Liver (tissue), 9 donors: ENCODE data around the gene RPH3AL. TPM values are rescaled to one million over a fixed set of nuclear protein-coding genes. Genes with fewer than 3 reads are reported as not detected.

ENCODE experiments used
- DNase-seq: peaks from one replicate; pipeline ENCODE4 v3.0.0-alpha.2; 2017; ENCODE audit warnings: low spot score
- H3K27ac ChIP-seq, 2 donors: one replicate each; pipeline ENCODE4 v1.7.0; 2013; ENCODE audit warnings: inconsistent platforms in 2 of 2, low read length in 2 of 2, control low read depth in 1 of 2, low read depth in 1 of 2, mild to moderate bottlenecking in 1 of 2
- H3K27me3 ChIP-seq, 4 donors: one replicate each; pipeline versions ENCODE4 v1.6.1 to v1.7.0; 2013; ENCODE audit warnings: low read length in 3 of 4, inconsistent platforms in 1 of 4, mild to moderate bottlenecking in 1 of 4, moderate library complexity in 1 of 4; ENCODE audit not compliant: control insufficient read depth in 4 of 4, insufficient read depth in 4 of 4
- H3K36me3 ChIP-seq, 4 donors: one replicate each; pipeline versions ENCODE4 v1.6.1 to v1.7.0; 2013; ENCODE audit warnings: low read length in 3 of 4, mild to moderate bottlenecking in 3 of 4, low read depth in 1 of 4, moderate library complexity in 1 of 4; ENCODE audit not compliant: control insufficient read depth in 4 of 4, insufficient read depth in 3 of 4
- H3K4me1 ChIP-seq, 4 donors: one replicate each; pipeline versions ENCODE4 v1.6.1 to v1.7.0; 2013; ENCODE audit warnings: low read length in 3 of 4, mild to moderate bottlenecking in 3 of 4, moderate library complexity in 1 of 4; ENCODE audit not compliant: control insufficient read depth in 4 of 4, insufficient read depth in 4 of 4
- H3K4me3 ChIP-seq, 3 donors: one replicate each; pipeline versions ENCODE4 v1.6.1 to v1.7.0; 2013; ENCODE audit warnings: low read length in 3 of 3, control low read depth in 1 of 3, low read depth in 1 of 3, mild to moderate bottlenecking in 1 of 3
- H3K9ac ChIP-seq, 2 donors: one replicate each; pipeline ENCODE4 v1.7.0; 2013; ENCODE audit warnings: low read length in 2 of 2, mild to moderate bottlenecking in 2 of 2, moderate library complexity in 2 of 2, control low read depth in 1 of 2, low read depth in 1 of 2
- H3K9me3 ChIP-seq, 4 donors: one replicate each; pipeline versions ENCODE4 v1.6.1 to v1.7.0; 2013; ENCODE audit warnings: low read length in 3 of 4; ENCODE audit not compliant: control insufficient read depth in 4 of 4
- EGR1 ChIP-seq, 2 donors: IDR thresholded peaks; 2 replicates each; pipeline ENCODE4 v1.6.1; 2016 to 2018; ENCODE audit warnings: antibody characterized with exemption in 2 of 2, low read depth in 2 of 2
- GABPA ChIP-seq, 2 donors: IDR thresholded peaks in 1 of 2; conservative IDR thresholded peaks in 1 of 2; 2 replicates each; pipeline ENCODE4 v1.6.1; 2016; ENCODE audit warnings: antibody characterized with exemption in 2 of 2, mild to moderate bottlenecking in 1 of 2, moderate library complexity in 1 of 2
- HNF4A ChIP-seq, 2 donors: conservative IDR thresholded peaks; 2 replicates each; pipeline ENCODE4 v1.6.1; 2016; ENCODE audit warnings: antibody characterized with exemption in 2 of 2, mild to moderate bottlenecking in 2 of 2
- HNF4G ChIP-seq: IDR thresholded peaks from 2 replicates; pipeline ENCODE4 v1.6.1; 2016; ENCODE audit warnings: antibody characterized with exemption
- JUND ChIP-seq, 2 donors: IDR thresholded peaks; 2 replicates each; pipeline ENCODE4 v1.6.1; 2016; ENCODE audit warnings: antibody characterized with exemption in 2 of 2
- NR2F2 ChIP-seq: IDR thresholded peaks from 2 replicates; pipeline ENCODE4 v1.6.1; 2016; ENCODE audit warnings: antibody characterized with exemption
- SP1 ChIP-seq: IDR thresholded peaks from 2 replicates; pipeline ENCODE4 v1.6.1; 2018; ENCODE audit warnings: antibody characterized with exemption, mild to moderate bottlenecking
- TAF1 ChIP-seq: conservative IDR thresholded peaks from 2 replicates; pipeline ENCODE4 v1.6.1; 2016; ENCODE audit warnings: antibody characterized with exemption, mild to moderate bottlenecking
- YY1 ChIP-seq: IDR thresholded peaks from 2 replicates; pipeline ENCODE4 v1.6.1; 2016; ENCODE audit warnings: antibody characterized with exemption, mild to moderate bottlenecking
- WGBS: extraction: QIAGEN DNeasy Blood & Tissue Kit; methylation state at CpG from one replicate; pipeline ENCODE4 v1.1.7; 2013; 5-methylcytosine and 5-hydroxymethylcytosine counted together
- polyA plus RNA-seq, 2 donors: library from polyadenylated mRNA; stranded (reverse) in 1 of 2; unstranded in 1 of 2; fragments of 200-250 nt in 1 of 2; fragments of >200 nt in 1 of 2; fragmentation: Nextera tagmentation in 1 of 2; extraction: Ambion mirVana in 1 of 2; gene quantifications; one replicate each; pipeline versions ENCODE4 v1.2.1 to v1.2.3, GENCODE V29; 2013 to 2015
- total RNA-seq, 2 donors: library from RNA; depleted of rRNA; stranded (reverse); fragments of >200 nt; gene quantifications; one replicate each; pipeline ENCODE4 v1.2.3, GENCODE V29; 2014
- TF ChIP-seq, protein P1 (sequence below): IDR thresholded peaks from 2 replicates; pipeline ENCODE4 v1.6.1; 2016; ENCODE audit warnings: antibody characterized with exemption
- TF ChIP-seq, protein P2 (sequence below): IDR thresholded peaks from 2 replicates; pipeline ENCODE4 v1.6.1; 2016; ENCODE audit warnings: antibody characterized with exemption
- TF ChIP-seq, protein P3 (sequence below): IDR thresholded peaks from 2 replicates; pipeline ENCODE4 v1.6.1; 2016; ENCODE audit warnings: antibody characterized with exemption, mild to moderate bottlenecking
- TF ChIP-seq, protein P4 (sequence below): fragments of 150-350 bp; IDR thresholded peaks from 2 replicates; pipeline ENCODE4 v1.5.1; 2017; ENCODE audit warnings: improper control_type of control experiment, low read depth, low read length; ENCODE audit not compliant: missing input control
- TF ChIP-seq, protein P5 (sequence below): IDR thresholded peaks from 2 replicates; pipeline ENCODE4 v1.6.1; 2016; ENCODE audit warnings: antibody characterized with exemption
- donor health status: healthy.
- donor health status: healthy.
- donor health status: healthy.
- donor health status: healthy.
- donor health status: healthy.

Gene RPH3AL
- total and polyA plus RNA-seq, 4 donors, result 8.5 to 52.5 (median 13.9) TPM

DNA sequence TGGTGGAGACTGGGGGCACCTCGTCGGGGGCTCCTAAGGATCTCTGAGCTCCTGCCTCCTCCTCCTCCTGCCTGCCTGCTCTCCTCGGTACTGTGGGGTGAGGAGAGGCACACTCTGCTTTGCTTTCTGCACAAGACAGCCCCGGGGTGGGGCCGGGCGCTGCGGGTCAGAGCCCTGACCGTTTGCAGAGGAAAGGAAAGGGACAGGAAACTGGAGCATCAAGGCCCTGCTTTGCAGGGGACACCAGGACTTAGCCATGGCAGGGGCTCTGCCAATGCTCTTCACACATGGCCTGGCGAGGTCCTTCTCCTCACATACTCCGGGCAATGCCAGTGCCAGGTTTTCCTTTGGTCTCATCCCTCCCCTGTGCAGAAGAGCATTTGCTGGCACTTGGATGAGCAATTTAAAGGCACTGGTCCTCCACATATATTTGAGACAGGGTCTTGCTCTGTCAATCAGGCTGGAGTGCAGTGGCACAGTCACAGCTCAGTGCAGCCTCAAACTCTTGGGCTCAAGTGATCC is 147.4 kb downstream of the RPH3AL start (continued):
- TF ChIP-seq, protein P1, sequence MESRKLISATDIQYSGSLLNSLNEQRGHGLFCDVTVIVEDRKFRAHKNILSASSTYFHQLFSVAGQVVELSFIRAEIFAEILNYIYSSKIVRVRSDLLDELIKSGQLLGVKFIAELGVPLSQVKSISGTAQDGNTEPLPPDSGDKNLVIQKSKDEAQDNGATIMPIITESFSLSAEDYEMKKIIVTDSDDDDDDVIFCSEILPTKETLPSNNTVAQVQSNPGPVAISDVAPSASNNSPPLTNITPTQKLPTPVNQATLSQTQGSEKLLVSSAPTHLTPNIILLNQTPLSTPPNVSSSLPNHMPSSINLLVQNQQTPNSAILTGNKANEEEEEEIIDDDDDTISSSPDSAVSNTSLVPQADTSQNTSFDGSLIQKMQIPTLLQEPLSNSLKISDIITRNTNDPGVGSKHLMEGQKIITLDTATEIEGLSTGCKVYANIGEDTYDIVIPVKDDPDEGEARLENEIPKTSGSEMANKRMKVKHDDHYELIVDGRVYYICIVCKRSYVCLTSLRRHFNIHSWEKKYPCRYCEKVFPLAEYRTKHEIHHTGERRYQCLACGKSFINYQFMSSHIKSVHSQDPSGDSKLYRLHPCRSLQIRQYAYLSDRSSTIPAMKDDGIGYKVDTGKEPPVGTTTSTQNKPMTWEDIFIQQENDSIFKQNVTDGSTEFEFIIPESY, result no peak

DNA sequence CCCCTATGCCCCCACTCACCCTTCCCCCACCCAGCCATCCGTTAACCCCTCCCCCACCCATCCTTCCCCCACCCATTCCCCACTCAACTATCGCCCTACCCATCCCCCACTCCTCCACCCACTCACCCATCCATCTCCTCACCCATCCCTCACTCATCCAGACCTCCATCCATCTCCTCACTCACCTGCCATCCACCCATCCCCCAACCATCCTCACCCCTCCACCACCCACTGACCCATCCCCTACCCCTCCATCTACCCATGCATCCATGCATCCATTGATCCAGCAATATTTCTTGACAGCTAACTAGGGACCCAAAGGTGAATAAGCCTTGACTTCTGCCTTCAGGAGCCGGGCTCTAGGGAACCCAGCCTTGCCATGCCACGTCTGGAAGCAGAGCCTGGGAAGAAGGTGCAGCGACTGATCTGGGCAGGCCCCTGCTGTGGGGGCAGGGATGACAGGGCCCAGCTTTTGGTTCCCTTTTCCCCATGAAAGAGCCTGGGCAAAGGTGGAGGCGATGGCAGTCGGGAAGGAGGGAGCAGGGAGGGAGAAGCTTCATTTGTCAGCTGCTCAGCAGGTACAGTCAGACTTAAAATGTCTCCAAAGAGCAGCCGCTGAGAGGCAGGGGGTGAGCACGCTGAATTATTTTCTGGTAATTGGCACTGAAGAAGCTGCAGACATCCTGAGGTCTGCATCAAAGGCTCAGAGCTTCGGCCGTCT is 148.0 kb downstream of the RPH3AL start:
- no peak for DNase-seq
- Histone ChIP-seq H3K27ac (no peak overlapping the region), H3K4me3 (no peak overlapping the region), H3K27me3 (no peaks in the 10 kb centered on the region), H3K9me3 (no peaks in the 10 kb centered on the region), H3K4me1 (peaks cover 6 to 11% (median 10%) of the 10 kb centered on the region in 4 donors), H3K9ac (no peak overlapping the region), H3K36me3 (peaks cover 0 to 2% (median 0%) of the 10 kb centered on the region in 4 donors)
- TF ChIP-seq JUND (IDR thresholded peaks at IDR 0.05) (no peak), HNF4G (no peak), GABPA (IDR thresholded peaks at IDR 0.05 in 1 of 2, conservative IDR thresholded peaks at IDR 0.05 in 1 of 2) (no peak), SP1 (no peak), YY1 (no peak), NR2F2 (no peak), TAF1 (no peak), EGR1 (IDR thresholded peaks at IDR 0.05; ENCODE audit: low read depth in 2 of 2) (no peak), HNF4A (conservative IDR thresholded peaks at IDR 0.05) (no peak)
- TF ChIP-seq, protein P2, sequence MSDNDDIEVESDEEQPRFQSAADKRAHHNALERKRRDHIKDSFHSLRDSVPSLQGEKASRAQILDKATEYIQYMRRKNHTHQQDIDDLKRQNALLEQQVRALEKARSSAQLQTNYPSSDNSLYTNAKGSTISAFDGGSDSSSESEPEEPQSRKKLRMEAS, result no peak
- TF ChIP-seq, protein P3, sequence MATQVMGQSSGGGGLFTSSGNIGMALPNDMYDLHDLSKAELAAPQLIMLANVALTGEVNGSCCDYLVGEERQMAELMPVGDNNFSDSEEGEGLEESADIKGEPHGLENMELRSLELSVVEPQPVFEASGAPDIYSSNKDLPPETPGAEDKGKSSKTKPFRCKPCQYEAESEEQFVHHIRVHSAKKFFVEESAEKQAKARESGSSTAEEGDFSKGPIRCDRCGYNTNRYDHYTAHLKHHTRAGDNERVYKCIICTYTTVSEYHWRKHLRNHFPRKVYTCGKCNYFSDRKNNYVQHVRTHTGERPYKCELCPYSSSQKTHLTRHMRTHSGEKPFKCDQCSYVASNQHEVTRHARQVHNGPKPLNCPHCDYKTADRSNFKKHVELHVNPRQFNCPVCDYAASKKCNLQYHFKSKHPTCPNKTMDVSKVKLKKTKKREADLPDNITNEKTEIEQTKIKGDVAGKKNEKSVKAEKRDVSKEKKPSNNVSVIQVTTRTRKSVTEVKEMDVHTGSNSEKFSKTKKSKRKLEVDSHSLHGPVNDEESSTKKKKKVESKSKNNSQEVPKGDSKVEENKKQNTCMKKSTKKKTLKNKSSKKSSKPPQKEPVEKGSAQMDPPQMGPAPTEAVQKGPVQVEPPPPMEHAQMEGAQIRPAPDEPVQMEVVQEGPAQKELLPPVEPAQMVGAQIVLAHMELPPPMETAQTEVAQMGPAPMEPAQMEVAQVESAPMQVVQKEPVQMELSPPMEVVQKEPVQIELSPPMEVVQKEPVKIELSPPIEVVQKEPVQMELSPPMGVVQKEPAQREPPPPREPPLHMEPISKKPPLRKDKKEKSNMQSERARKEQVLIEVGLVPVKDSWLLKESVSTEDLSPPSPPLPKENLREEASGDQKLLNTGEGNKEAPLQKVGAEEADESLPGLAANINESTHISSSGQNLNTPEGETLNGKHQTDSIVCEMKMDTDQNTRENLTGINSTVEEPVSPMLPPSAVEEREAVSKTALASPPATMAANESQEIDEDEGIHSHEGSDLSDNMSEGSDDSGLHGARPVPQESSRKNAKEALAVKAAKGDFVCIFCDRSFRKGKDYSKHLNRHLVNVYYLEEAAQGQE, result no peak
- TF ChIP-seq, protein P4, sequence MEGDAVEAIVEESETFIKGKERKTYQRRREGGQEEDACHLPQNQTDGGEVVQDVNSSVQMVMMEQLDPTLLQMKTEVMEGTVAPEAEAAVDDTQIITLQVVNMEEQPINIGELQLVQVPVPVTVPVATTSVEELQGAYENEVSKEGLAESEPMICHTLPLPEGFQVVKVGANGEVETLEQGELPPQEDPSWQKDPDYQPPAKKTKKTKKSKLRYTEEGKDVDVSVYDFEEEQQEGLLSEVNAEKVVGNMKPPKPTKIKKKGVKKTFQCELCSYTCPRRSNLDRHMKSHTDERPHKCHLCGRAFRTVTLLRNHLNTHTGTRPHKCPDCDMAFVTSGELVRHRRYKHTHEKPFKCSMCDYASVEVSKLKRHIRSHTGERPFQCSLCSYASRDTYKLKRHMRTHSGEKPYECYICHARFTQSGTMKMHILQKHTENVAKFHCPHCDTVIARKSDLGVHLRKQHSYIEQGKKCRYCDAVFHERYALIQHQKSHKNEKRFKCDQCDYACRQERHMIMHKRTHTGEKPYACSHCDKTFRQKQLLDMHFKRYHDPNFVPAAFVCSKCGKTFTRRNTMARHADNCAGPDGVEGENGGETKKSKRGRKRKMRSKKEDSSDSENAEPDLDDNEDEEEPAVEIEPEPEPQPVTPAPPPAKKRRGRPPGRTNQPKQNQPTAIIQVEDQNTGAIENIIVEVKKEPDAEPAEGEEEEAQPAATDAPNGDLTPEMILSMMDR, result no peak
- TF ChIP-seq, protein P1, result no peak
- TF ChIP-seq, protein P5, sequence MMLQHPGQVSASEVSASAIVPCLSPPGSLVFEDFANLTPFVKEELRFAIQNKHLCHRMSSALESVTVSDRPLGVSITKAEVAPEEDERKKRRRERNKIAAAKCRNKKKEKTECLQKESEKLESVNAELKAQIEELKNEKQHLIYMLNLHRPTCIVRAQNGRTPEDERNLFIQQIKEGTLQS, result no peak
- 57% methylated on average over 11 of the region's 11 CpGs for WGBS
